ENCODE measurements around the gene VIL1.

The VIL1 gene

GRCh38 chr2:218432676-218433365, 13.9 kb downstream of the VIL1 start:
- no peaks in the 10 kb centered on the region for H3K9me3 ChIP-seq (ENCODE audit: control insufficient read depth in 1 of 2, low read length in 2 of 2)
- H3K27me3 ChIP-seq (ENCODE audit: low read depth, low read length) = no peaks in the 10 kb centered on the region
- H3K36me3 ChIP-seq (ENCODE audit: control insufficient read depth in 1 of 2, insufficient read depth in 2 of 2, low read length in 2 of 2) = no peaks in the 10 kb centered on the region
- no peak overlapping the region for H3K27ac ChIP-seq (ENCODE audit: low read length)
- H3K4me1 ChIP-seq (ENCODE audit: control insufficient read depth in 1 of 2, insufficient read depth in 2 of 2, low read length in 2 of 2) = no peaks in the 10 kb centered on the region
- H3K4me3 ChIP-seq (ENCODE audit: low read depth in 1 of 2, low read length in 2 of 2) = no peak overlapping the region

- Histone ChIP-seq H3K4me3 (ENCODE audit: low read depth in 1 of 2, low read length in 2 of 2) (no peak overlapping the region), H3K4me1 (ENCODE audit: control insufficient read depth in 1 of 2, insufficient read depth in 2 of 2, low read length in 2 of 2) (no peaks in the 10 kb centered on the region), H3K27ac (ENCODE audit: low read length) (no peak overlapping the region), H3K27me3 (ENCODE audit: low read depth, low read length) (no peaks in the 10 kb centered on the region), H3K9me3 (ENCODE audit: control insufficient read depth in 1 of 2, low read length in 2 of 2) (no peaks in the 10 kb centered on the region), H3K36me3 (ENCODE audit: control insufficient read depth in 1 of 2, insufficient read depth in 2 of 2, low read length in 2 of 2) (no peaks in the 10 kb centered on the region)
These were observed 15.5 kb downstream of the VIL1 start for GRCh38 chr2:218434456-218434855.

- H3K27me3 ChIP-seq (ENCODE audit: low read depth, low read length) = no peaks in the 10 kb centered on the region
- H3K4me3 ChIP-seq (ENCODE audit: low read depth in 1 of 2, low read length in 2 of 2) = no peak overlapping the region
- no peak overlapping the region for H3K27ac ChIP-seq (ENCODE audit: low read length)
- H3K4me1 ChIP-seq (ENCODE audit: control insufficient read depth in 1 of 2, insufficient read depth in 2 of 2, low read length in 2 of 2) = no peaks in the 10 kb centered on the region
- H3K9me3 ChIP-seq (ENCODE audit: control insufficient read depth in 1 of 2, low read length in 2 of 2) = no peaks in the 10 kb centered on the region
- no peaks in the 10 kb centered on the region for H3K36me3 ChIP-seq (ENCODE audit: control insufficient read depth in 1 of 2, insufficient read depth in 2 of 2, low read length in 2 of 2)
These were observed 16.4 kb downstream of the VIL1 start for GRCh38 chr2:218435003-218435982.

DNA sequence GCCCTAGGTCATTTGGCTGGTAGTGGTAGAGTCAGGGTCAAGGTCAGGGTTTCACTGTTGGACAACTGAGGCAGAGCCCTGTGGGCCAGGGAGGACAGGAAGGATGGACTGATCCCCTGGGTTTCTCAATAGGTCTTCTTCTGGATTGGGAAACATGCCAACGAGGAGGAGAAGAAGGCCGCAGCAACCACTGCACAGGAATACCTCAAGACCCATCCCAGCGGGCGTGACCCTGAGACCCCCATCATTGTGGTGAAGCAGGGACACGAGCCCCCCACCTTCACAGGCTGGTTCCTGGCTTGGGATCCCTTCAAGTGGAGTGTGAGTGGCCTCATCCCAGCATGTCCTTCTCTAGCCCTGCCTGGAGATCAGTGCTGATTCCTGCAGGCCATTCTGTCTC, 18.1 kb downstream of the VIL1 start:
- Histone ChIP-seq H3K36me3 (ENCODE audit: control insufficient read depth in 1 of 2, insufficient read depth in 2 of 2, low read length in 2 of 2) (peaks cover 0 to 2% of the 10 kb centered on the region in 2 donors), H3K4me3 (ENCODE audit: low read depth in 1 of 2, low read length in 2 of 2) (no peak overlapping the region), H3K4me1 (ENCODE audit: control insufficient read depth in 1 of 2, insufficient read depth in 2 of 2, low read length in 2 of 2) (no peaks in the 10 kb centered on the region), H3K27me3 (ENCODE audit: low read depth, low read length) (no peaks in the 10 kb centered on the region), H3K9me3 (ENCODE audit: control insufficient read depth in 1 of 2, low read length in 2 of 2) (no peaks in the 10 kb centered on the region), H3K27ac (ENCODE audit: low read length) (no peak overlapping the region)

DNA sequence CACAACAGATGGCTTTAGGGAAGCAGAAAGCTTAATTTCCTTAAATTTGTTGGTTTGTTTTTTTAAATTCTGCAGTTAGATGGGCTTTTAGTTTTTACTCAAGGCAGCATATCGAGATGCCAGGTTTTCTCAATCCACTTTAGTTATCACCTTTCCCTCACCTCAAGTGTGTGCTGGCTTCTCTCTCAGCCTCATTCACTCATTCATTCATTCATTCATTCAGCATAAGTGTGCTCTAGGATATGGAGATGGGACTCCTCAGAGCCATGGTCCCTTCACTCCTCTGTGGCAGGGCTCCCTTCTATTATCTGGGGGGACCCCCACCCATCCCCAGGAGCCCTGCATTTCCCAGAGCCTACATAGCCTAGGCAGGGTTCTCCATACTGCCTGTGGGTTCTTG, 19.0 kb downstream of the VIL1 start:
- Histone ChIP-seq H3K27ac (ENCODE audit: low read length) (no peak overlapping the region), H3K27me3 (ENCODE audit: low read depth, low read length) (no peaks in the 10 kb centered on the region), H3K36me3 (ENCODE audit: control insufficient read depth in 1 of 2, insufficient read depth in 2 of 2, low read length in 2 of 2) (peaks cover 0 to 4% of the 10 kb centered on the region in 2 donors), H3K4me3 (ENCODE audit: low read depth in 1 of 2, low read length in 2 of 2) (no peak overlapping the region), H3K4me1 (ENCODE audit: control insufficient read depth in 1 of 2, insufficient read depth in 2 of 2, low read length in 2 of 2) (no peaks in the 10 kb centered on the region), H3K9me3 (ENCODE audit: control insufficient read depth in 1 of 2, low read length in 2 of 2) (no peaks in the 10 kb centered on the region)

- H3K4me1 ChIP-seq (ENCODE audit: control insufficient read depth in 1 of 2, insufficient read depth in 2 of 2, low read length in 2 of 2) = no peaks in the 10 kb centered on the region
- H3K36me3 ChIP-seq (ENCODE audit: control insufficient read depth in 1 of 2, insufficient read depth in 2 of 2, low read length in 2 of 2) = peaks cover 0 to 4% of the 10 kb centered on the region in 2 donors
- no peak overlapping the region for H3K4me3 ChIP-seq (ENCODE audit: low read depth in 1 of 2, low read length in 2 of 2)
- no peak overlapping the region for H3K27ac ChIP-seq (ENCODE audit: low read length)
- no peaks in the 10 kb centered on the region for H3K27me3 ChIP-seq (ENCODE audit: low read depth, low read length)
- H3K9me3 ChIP-seq (ENCODE audit: control insufficient read depth in 1 of 2, low read length in 2 of 2) = no peaks in the 10 kb centered on the region
These were observed 19.7 kb downstream of the VIL1 start for GRCh38 chr2:218438596-218438995.

- no peak overlapping the region for H3K4me3 ChIP-seq (ENCODE audit: low read depth in 1 of 2, low read length in 2 of 2)
- no peak overlapping the region for H3K27ac ChIP-seq (ENCODE audit: low read length)
- H3K4me1 ChIP-seq (ENCODE audit: control insufficient read depth in 1 of 2, insufficient read depth in 2 of 2, low read length in 2 of 2) = no peaks in the 10 kb centered on the region
- no peaks in the 10 kb centered on the region for H3K9me3 ChIP-seq (ENCODE audit: control insufficient read depth in 1 of 2, low read length in 2 of 2)
- H3K27me3 ChIP-seq (ENCODE audit: low read depth, low read length) = no peaks in the 10 kb centered on the region
- peaks cover 5 to 10% of the 10 kb centered on the region in 2 donors for H3K36me3 ChIP-seq (ENCODE audit: control insufficient read depth in 1 of 2, insufficient read depth in 2 of 2, low read length in 2 of 2)
These were observed 25.9 kb downstream of the VIL1 start for GRCh38 chr2:218444692-218445357.

DNA sequence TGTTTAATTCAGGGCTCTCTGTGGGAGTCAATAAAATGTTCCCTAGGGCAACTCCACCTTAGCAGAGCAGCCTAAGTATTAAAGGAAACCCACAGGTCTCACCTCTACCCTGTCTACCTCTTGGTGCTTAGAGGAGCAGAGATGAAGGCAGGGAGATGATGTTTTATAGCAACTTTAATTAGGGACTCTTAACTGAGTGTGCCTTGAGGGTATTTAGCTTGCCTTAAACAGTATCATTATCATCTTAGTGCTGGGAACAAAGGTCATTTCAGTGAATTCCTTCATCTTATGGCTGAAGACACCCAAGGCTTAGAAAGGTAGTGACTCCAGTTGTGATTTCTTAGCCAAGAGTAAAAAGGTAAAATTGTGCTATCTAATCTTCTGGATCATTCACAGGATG, 26.7 kb downstream of the VIL1 start:
- Histone ChIP-seq H3K9me3 (ENCODE audit: control insufficient read depth in 1 of 2, low read length in 2 of 2) (no peaks in the 10 kb centered on the region), H3K4me1 (ENCODE audit: control insufficient read depth in 1 of 2, insufficient read depth in 2 of 2, low read length in 2 of 2) (no peaks in the 10 kb centered on the region), H3K27ac (ENCODE audit: low read length) (no peak overlapping the region), H3K4me3 (ENCODE audit: low read depth in 1 of 2, low read length in 2 of 2) (no peak overlapping the region), H3K36me3 (ENCODE audit: control insufficient read depth in 1 of 2, insufficient read depth in 2 of 2, low read length in 2 of 2) (peaks cover 10 to 16% of the 10 kb centered on the region in 2 donors), H3K27me3 (ENCODE audit: low read depth, low read length) (no peaks in the 10 kb centered on the region)

GRCh38 chr2:218446547-218446946, 27.6 kb downstream of the VIL1 start:
- H3K4me1 ChIP-seq (ENCODE audit: control insufficient read depth in 1 of 2, insufficient read depth in 2 of 2, low read length in 2 of 2) = no peaks in the 10 kb centered on the region
- H3K36me3 ChIP-seq (ENCODE audit: control insufficient read depth in 1 of 2, insufficient read depth in 2 of 2, low read length in 2 of 2) = peaks cover 11 to 16% of the 10 kb centered on the region in 2 donors
- H3K4me3 ChIP-seq (ENCODE audit: low read depth in 1 of 2, low read length in 2 of 2) = no peak overlapping the region
- no peak overlapping the region for H3K27ac ChIP-seq (ENCODE audit: low read length)
- H3K9me3 ChIP-seq (ENCODE audit: control insufficient read depth in 1 of 2, low read length in 2 of 2) = no peaks in the 10 kb centered on the region
- H3K27me3 ChIP-seq (ENCODE audit: low read depth, low read length) = no peaks in the 10 kb centered on the region

DNA sequence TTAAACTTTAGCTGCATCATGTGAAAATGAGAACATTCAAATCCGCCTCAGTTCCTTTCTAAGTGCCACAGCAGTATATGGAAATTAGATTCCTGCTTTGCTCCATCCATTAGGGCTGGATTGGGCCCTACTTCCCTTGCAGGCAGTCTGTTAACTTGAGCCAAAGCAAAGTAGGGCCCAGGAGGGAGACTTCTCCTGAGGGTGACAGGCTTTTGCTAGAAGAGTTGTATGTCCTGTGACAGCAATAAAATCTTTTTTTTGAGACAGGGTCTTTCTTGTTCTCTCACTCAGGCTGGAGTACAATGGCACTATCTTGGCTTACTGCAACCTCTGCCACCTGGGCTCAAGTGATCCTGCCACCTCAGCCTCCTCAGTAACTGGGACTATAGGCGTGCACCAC, 28.1 kb downstream of the VIL1 start:
- no peaks in the 10 kb centered on the region for H3K4me1 ChIP-seq (ENCODE audit: control insufficient read depth in 1 of 2, insufficient read depth in 2 of 2, low read length in 2 of 2)
- H3K27me3 ChIP-seq (ENCODE audit: low read depth, low read length) = no peaks in the 10 kb centered on the region
- H3K36me3 ChIP-seq (ENCODE audit: control insufficient read depth in 1 of 2, insufficient read depth in 2 of 2, low read length in 2 of 2) = peaks cover 11 to 14% of the 10 kb centered on the region in 2 donors
- no peak overlapping the region for H3K4me3 ChIP-seq (ENCODE audit: low read depth in 1 of 2, low read length in 2 of 2)
- no peak overlapping the region for H3K27ac ChIP-seq (ENCODE audit: low read length)
- H3K9me3 ChIP-seq (ENCODE audit: control insufficient read depth in 1 of 2, low read length in 2 of 2) = no peaks in the 10 kb centered on the region

- peaks cover 14 to 21% of the 10 kb centered on the region in 2 donors for H3K36me3 ChIP-seq (ENCODE audit: control insufficient read depth in 1 of 2, insufficient read depth in 2 of 2, low read length in 2 of 2)
- no peak overlapping the region for H3K27ac ChIP-seq (ENCODE audit: low read length)
- no peaks in the 10 kb centered on the region for H3K9me3 ChIP-seq (ENCODE audit: control insufficient read depth in 1 of 2, low read length in 2 of 2)
These were observed 30.0 kb downstream of the VIL1 start for GRCh38 chr2:218448934-218449333.

More at GRCh38 chr2:218448934-218449333, 30.0 kb downstream of the VIL1 start:
- H3K4me3 ChIP-seq (ENCODE audit: low read depth in 1 of 2, low read length in 2 of 2) = no peak overlapping the region
- H3K4me1 ChIP-seq (ENCODE audit: control insufficient read depth in 1 of 2, insufficient read depth in 2 of 2, low read length in 2 of 2) = no peaks in the 10 kb centered on the region
- no peaks in the 10 kb centered on the region for H3K27me3 ChIP-seq (ENCODE audit: low read depth, low read length)
